Ovary (tissue), 9 donors: ENCODE measurements around the gene ANO1. TPM values are rescaled to one million over a fixed set of nuclear protein-coding genes. Genes with fewer than 3 reads are reported as not detected.

ENCODE experiments used
- DNase-seq, 5 donors: peaks; one replicate each; pipeline ENCODE4 v3.0.0-alpha.2; 2019 to 2020
- H3K27ac ChIP-seq, 2 donors: fragments of 200-600 bp; one replicate each; pipeline versions ENCODE4 v1.5.1 to v1.8.0; 2019 to 2022
- H3K27me3 ChIP-seq: fragments of 200-600 bp; one replicate; pipeline ENCODE4 v1.8.0; 2022
- H3K36me3 ChIP-seq: fragments of 200-600 bp; sonication (generic); one replicate; pipeline ENCODE4 v1.5.1; 2019
- H3K4me1 ChIP-seq: one replicate; pipeline ENCODE4 v1.8.1; 2013; ENCODE audit warnings: mild to moderate bottlenecking, moderate library complexity; ENCODE audit not compliant: insufficient read depth
- H3K4me3 ChIP-seq: fragments of 200-600 bp; sonication (generic); one replicate; pipeline ENCODE4 v1.5.1; 2017
- H3K9me3 ChIP-seq, 2 donors: fragments of 200-600 bp in 1 of 2; sonication (generic) in 1 of 2; one replicate each; pipeline versions ENCODE4 v1.5.1 to v1.8.1; 2013 to 2019; ENCODE audit warnings: mild to moderate bottlenecking in 1 of 2, moderate library complexity in 1 of 2
- EP300 ChIP-seq: sonication (generic); formaldehyde crosslinking; IDR thresholded peaks from one replicate; pipeline ENCODE4 v1.6.1; 2017; ENCODE audit warnings: antibody characterized with exemption
- POLR2A ChIP-seq: fragments of 450-650 bp; IDR thresholded peaks from one replicate; pipeline ENCODE4 v1.6.1; 2017; ENCODE audit warnings: antibody characterized with exemption, mild to moderate bottlenecking, moderate library complexity
- WGBS, 3 donors: extraction: QIAGEN DNeasy Blood & Tissue Kit in 1 of 3; methylation state at CpG; one replicate each; pipeline versions ENCODE4 v1.1.5 to v1.1.7; 2013 to 2017; 5-methylcytosine and 5-hydroxymethylcytosine counted together
- intact Hi-C, 4 donors: fragments of 100-400 bp; cut with DNase I; formaldehyde crosslinking; loops; one replicate each; pipeline versions ENCODE4 v1.11.0 to v1.15.1; 2022 to 2023
- polyA plus RNA-seq, 2 donors: library from polyadenylated mRNA; stranded (reverse); fragments of 200-250 nt in 1 of 2; fragments of 350-450 nt in 1 of 2; fragmentation: Illumina TruSeq in 1 of 2; extraction: RNeasy Lipid Tissue Mini Kit (QIAGEN cat#74804) in 1 of 2; gene quantifications; one replicate each; pipeline ENCODE4 v1.2.3, GENCODE V29; 2013 to 2014
- total RNA-seq, 7 donors: library from RNA; depleted of rRNA in 2 of 7; stranded (reverse); fragments of >200 nt in 2 of 7; fragmentation: NEBNext Ultra II Directional in 3 of 7; extraction: Animal tissue kit (Norgen Biotek cat#: 25700) in 3 of 7; gene quantifications; one replicate each; pipeline versions ENCODE4 v1.1.0 to v1.2.4, GENCODE V29; 2016 to 2023
- TF ChIP-seq, protein P1 (sequence below), 3 donors: fragments of 450-650 bp in 2 of 3; fragments of 200-600 bp in 1 of 3; IDR thresholded peaks; one replicate each; pipeline versions ENCODE4 v1.5.1 to v1.8.0; 2016 to 2022; ENCODE audit warnings: antibody characterized with exemption in 3 of 3, mild to moderate bottlenecking in 1 of 3
- donor health status: DM: no; HTN: no; CAD: no; lungs with moderate emphysema.
- donor health status: DM: no; HTN: no; CAD: no.
- donor health status: Bipolar disorder and iron deficiency.
- donor health status: DM: yes; HTN: yes; CAD: no.
- donor health status: DM: no; HTN: no; CAD: no.
- donor health status: DM: yes; HTN: yes; CAD: no.

ANO1 gene
- total and polyA plus RNA-seq, 9 donors = 1.7 to 59.1 (median 8.6) TPM

- no peak for DNase-seq
- Histone ChIP-seq H3K27ac (no peak overlapping the region), H3K4me1 (no peaks in the 10 kb centered on the region), H3K9me3 (no peaks in the 10 kb centered on the region), H3K36me3 (no peaks in the 10 kb centered on the region), H3K27me3 (no peaks in the 10 kb centered on the region), H3K4me3 (no peak overlapping the region)
- WGBS, 3 donors = 91 to 95% (median 94%) methylated on average over 3 of the region's 3 CpGs
- TF ChIP-seq, protein P1, sequence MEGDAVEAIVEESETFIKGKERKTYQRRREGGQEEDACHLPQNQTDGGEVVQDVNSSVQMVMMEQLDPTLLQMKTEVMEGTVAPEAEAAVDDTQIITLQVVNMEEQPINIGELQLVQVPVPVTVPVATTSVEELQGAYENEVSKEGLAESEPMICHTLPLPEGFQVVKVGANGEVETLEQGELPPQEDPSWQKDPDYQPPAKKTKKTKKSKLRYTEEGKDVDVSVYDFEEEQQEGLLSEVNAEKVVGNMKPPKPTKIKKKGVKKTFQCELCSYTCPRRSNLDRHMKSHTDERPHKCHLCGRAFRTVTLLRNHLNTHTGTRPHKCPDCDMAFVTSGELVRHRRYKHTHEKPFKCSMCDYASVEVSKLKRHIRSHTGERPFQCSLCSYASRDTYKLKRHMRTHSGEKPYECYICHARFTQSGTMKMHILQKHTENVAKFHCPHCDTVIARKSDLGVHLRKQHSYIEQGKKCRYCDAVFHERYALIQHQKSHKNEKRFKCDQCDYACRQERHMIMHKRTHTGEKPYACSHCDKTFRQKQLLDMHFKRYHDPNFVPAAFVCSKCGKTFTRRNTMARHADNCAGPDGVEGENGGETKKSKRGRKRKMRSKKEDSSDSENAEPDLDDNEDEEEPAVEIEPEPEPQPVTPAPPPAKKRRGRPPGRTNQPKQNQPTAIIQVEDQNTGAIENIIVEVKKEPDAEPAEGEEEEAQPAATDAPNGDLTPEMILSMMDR (IDR thresholded peaks at IDR 0.05) = no peak
- TF ChIP-seq POLR2A = no peak
- no peak for TF ChIP-seq EP300
- intact Hi-C loops = no loop called here
Observed at GRCh38 chr11:70220136-70220535, 142.0 kb downstream of the ANO1 start.

- intact Hi-C loops = no loop called here
- TF ChIP-seq EP300 (no peak), POLR2A (no peak)
- TF ChIP-seq, protein P1 (IDR thresholded peaks at IDR 0.05) = no peak
- no peaks in the 10 kb centered on the region for H3K4me1 ChIP-seq
- no peak overlapping the region for H3K27ac ChIP-seq
- 84 to 88% (median 85%) methylated on average over 1 of the region's 1 CpG for WGBS, 3 donors
- no peak for DNase-seq
- no peaks in the 10 kb centered on the region for H3K36me3 ChIP-seq
- H3K4me3 ChIP-seq = no peak overlapping the region
- no peaks in the 10 kb centered on the region for H3K27me3 ChIP-seq
- H3K9me3 ChIP-seq = no peaks in the 10 kb centered on the region
Observed at GRCh38 chr11:70220920-70221319, 142.8 kb downstream of the ANO1 start.

DNA sequence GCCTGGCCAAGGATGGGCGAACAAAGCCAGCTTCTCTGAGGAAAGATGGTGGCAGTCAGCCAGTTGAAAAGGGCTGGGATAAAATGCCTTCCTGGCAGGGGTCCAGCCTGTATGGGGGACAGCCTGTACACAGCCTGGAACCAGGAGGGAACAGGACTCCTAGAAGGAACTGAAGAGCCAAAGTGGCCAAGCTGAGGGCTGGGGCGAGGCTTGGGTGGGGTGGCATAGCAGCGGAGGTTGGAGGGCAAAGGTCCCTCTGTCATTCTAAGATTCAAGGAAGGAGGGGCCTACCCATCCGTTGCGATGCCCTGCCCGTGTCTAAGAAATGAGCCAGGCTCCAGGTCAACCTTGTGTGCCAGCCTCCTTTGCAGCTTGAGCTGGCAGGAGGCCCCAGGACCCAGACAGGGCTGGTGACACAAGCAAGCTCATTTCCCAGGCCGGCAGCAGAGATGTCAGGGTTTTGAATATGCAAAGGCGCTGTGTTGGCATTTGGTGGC, 147.6 kb downstream of the ANO1 start:
- WGBS, 3 donors = 58 to 70% (median 64%) methylated on average over 8 of the region's 8 CpGs
- Histone ChIP-seq H3K9me3 (no peaks in the 10 kb centered on the region), H3K36me3 (no peaks in the 10 kb centered on the region), H3K27ac (no peak overlapping the region), H3K4me1 (no peaks in the 10 kb centered on the region), H3K4me3 (no peak overlapping the region), H3K27me3 (no peaks in the 10 kb centered on the region)
- TF ChIP-seq, protein P1 (IDR thresholded peaks at IDR 0.05) = no peak
- TF ChIP-seq POLR2A (no peak), EP300 (no peak)
- intact Hi-C loops = no loop called here
- DNase-seq = no peak

DNA sequence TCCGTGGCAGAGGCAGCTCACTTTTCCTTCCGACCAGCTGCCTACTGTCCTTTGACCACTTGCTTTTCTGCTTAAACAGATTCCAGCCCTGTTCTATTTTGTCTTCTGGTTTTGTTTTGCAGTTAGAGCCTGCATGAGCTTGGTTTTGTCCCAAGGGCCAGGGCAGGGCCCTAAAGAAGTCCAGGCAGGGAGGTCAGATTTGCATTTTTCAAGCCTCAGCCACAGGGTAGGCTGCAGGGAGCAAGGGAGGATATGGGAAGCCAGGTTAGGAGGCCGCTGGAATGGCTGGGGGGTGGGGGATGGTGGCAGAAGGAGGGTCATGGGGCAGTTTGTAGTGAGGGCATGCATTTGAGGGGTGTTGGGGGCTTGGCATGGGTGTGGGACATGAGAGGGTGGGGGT, 148.1 kb downstream of the ANO1 start:
- Histone ChIP-seq H3K4me1 (no peaks in the 10 kb centered on the region), H3K9me3 (no peaks in the 10 kb centered on the region), H3K4me3 (no peak overlapping the region), H3K36me3 (no peaks in the 10 kb centered on the region), H3K27ac (no peak overlapping the region), H3K27me3 (no peaks in the 10 kb centered on the region)
- intact Hi-C loops = no loop called here
- 49 to 69% (median 61%) methylated on average over 3 of the region's 3 CpGs for WGBS, 3 donors
- TF ChIP-seq EP300 (no peak), POLR2A (no peak)
- TF ChIP-seq, protein P1 (IDR thresholded peaks at IDR 0.05) = no peak
- no peak for DNase-seq
